Glutamatergic neuron (in vitro differentiated cells): ENCODE data around the gene ELOVL6. TPM values are rescaled to one million over a fixed set of nuclear protein-coding genes. Genes with fewer than 3 reads are reported as not detected.

Source experiments
- DNase-seq: peaks from one replicate; pipeline ENCODE4 v3.0.0; 2022
- H3K27ac Mint-ChIP-seq: one replicate; pipeline ENCODE4 v1.8.0; 2020; ENCODE audit warnings: mild to moderate bottlenecking, mixed read lengths, inconsistent platforms; ENCODE audit not compliant: unreplicated experiment
- H3K27me3 Mint-ChIP-seq: one replicate; pipeline ENCODE4 v1.8.0; 2020; ENCODE audit warnings: mild to moderate bottlenecking, moderate library complexity, mixed read lengths, inconsistent platforms; ENCODE audit not compliant: unreplicated experiment
- H3K36me3 Mint-ChIP-seq: one replicate; pipeline ENCODE4 v1.8.0; 2020; ENCODE audit warnings: mild to moderate bottlenecking, mixed read lengths, inconsistent platforms; ENCODE audit not compliant: unreplicated experiment
- H3K4me1 Mint-ChIP-seq: one replicate; pipeline ENCODE4 v1.8.0; 2020; ENCODE audit warnings: mild to moderate bottlenecking, low read depth, mixed read lengths, inconsistent platforms; ENCODE audit not compliant: unreplicated experiment
- H3K4me3 Mint-ChIP-seq: one replicate; pipeline ENCODE4 v1.8.0; 2020; ENCODE audit warnings: mild to moderate bottlenecking, mixed read lengths, inconsistent platforms; ENCODE audit not compliant: unreplicated experiment
- H3K9me3 Mint-ChIP-seq: one replicate; pipeline ENCODE4 v1.8.0; 2020; ENCODE audit warnings: mild to moderate bottlenecking, moderate library complexity, mixed read lengths, inconsistent platforms; ENCODE audit not compliant: unreplicated experiment
- total RNA-seq: library from RNA; stranded (reverse); fragmentation: NEBNext Ultra II Directional; extraction: Animal tissue kit (Norgen Biotek cat#: 25700); gene quantifications from one replicate; pipeline ENCODE4 v1.2.1, GENCODE V29; 2021; ENCODE audit not compliant: unreplicated experiment
- TF ChIP-seq, protein P1 (sequence below): fragments of 200-600 bp; sonication (generic); IDR thresholded peaks from one replicate; pipeline ENCODE4 v1.5.0; 2021; ENCODE audit not compliant: partially characterized antibody, unreplicated experiment

The ELOVL6 gene
- total RNA-seq, 1 donor from 2014 or later = 60.1 TPM

DNA sequence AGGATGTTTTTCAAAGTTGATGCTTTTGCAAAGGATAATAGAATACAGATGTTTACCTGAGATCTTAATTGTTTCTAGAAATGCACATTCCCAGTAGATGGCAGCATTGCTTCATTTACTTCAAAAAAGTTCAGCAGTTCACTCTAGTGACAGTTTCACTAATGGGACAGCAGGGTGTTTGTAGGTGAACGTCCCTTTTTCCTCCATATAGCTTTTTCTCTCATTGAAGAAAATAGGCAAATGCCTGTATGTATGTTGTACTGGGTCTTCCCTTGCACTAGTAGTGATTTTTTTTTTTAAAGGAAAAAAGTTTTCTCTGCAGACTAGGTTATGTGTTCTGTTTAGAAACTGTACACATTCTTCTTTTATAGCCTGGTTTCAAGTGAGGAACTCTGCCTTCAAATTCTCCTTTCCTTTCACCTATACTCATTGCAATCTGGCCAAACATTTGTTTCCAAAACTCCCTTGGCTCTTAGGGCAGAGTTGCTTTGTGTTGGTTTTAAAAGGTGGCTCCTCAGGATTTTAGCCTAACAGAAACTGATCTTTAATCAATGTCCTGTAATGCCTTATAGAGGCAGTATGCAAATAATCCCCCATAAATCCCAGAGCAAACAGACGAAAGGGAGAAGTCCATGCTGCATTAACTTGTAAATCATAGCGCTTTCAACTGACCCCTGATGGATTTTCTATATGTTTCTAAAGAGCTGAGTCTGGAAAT, 199.4 kb downstream of the ELOVL6 start:
- Mint-ChIP-seq H3K4me3 (no peak overlapping the region), H3K9me3 (no peaks in the 10 kb centered on the region), H3K4me1 (no peaks in the 10 kb centered on the region), H3K36me3 (no peaks in the 10 kb centered on the region), H3K27ac (no peak overlapping the region), H3K27me3 (peaks cover 2% of the 10 kb centered on the region)
- TF ChIP-seq, protein P1, sequence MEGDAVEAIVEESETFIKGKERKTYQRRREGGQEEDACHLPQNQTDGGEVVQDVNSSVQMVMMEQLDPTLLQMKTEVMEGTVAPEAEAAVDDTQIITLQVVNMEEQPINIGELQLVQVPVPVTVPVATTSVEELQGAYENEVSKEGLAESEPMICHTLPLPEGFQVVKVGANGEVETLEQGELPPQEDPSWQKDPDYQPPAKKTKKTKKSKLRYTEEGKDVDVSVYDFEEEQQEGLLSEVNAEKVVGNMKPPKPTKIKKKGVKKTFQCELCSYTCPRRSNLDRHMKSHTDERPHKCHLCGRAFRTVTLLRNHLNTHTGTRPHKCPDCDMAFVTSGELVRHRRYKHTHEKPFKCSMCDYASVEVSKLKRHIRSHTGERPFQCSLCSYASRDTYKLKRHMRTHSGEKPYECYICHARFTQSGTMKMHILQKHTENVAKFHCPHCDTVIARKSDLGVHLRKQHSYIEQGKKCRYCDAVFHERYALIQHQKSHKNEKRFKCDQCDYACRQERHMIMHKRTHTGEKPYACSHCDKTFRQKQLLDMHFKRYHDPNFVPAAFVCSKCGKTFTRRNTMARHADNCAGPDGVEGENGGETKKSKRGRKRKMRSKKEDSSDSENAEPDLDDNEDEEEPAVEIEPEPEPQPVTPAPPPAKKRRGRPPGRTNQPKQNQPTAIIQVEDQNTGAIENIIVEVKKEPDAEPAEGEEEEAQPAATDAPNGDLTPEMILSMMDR = peak; percentile 55
- no peak for DNase-seq

DNA sequence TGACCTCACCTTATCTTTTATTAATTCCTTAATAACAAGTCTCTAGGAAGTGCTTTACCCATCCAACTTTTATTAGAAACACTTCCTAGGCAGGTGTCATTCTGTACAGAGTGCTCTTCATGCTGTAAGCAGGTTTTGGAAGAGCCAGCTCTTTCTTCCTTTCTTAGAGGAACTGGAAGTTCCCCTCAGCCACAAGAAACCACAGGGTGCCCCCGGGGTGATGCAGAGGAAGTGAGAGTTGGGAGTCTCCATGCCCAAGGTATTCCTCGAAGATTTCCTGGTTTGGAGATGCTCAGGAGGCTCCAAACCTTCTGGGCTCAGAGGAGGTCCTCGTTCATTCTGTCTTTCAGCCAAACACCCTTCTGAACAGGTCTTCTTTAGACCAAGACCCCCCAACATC, 201.9 kb downstream of the ELOVL6 start:
- Mint-ChIP-seq H3K9me3 (no peaks in the 10 kb centered on the region), H3K36me3 (no peaks in the 10 kb centered on the region), H3K27me3 (peaks cover 2% of the 10 kb centered on the region), H3K4me3 (no peak overlapping the region), H3K27ac (no peak overlapping the region), H3K4me1 (no peaks in the 10 kb centered on the region)
- TF ChIP-seq, protein P1 = no peak
- no peak for DNase-seq
